HG02798 (cell line): Measurements from ENCODE around the gene CCDC71.

Experiments used
- ATAC-seq: cut with Tn5 transposase; IDR thresholded peaks from one replicate; pipeline ENCODE4 v1.9.1; 2021; ENCODE audit warnings: mild to moderate bottlenecking; ENCODE audit not compliant: unreplicated experiment, poor library complexity

CCDC71 gene

DNA sequence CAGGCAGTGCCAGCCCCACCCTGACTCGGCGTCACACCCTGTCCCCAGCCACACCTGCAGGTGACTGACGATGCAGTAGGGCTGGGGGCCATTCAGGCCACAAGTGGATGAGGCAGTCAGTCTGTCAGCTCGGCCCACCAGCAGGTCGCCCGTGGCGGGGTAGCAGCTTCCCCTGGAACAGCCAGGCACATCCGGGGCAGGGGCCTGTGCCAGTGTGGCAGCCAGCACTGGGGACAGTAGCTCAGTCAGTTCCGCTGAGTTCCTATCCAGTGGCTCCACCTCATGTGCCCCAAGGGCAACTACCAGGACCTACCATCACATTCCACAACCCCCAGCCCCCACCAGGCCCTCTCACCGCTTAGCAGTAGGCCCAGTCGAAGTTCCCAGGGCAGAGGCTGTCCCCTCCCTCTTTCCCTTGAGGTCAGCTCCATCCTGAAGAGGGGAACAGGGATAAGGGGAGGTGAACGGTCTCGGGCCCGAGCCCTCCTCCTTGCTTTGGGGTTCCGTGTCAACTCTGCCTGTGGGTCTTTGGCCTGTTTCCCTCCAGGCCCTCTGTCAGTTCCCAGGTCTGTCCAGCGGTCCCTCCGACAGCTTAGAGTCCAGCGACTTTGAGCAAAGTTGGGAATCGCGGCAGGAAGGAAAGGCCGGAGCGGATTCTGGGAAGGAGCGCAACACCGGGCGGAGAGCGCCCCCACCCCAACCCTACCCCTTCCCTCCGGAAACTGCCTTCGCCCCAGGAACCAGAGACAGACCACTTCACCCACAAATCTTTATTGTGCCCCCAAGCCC lies 33.5 kb downstream of the CCDC71 start, which contains the start of gene LAMB2:
Gene LAMB2 (minus strand): TSS at position 614 of the 789 bp plus-strand sequence. CDS start 183 bp downstream, at position 431.
- ATAC-seq: no peak

DNA sequence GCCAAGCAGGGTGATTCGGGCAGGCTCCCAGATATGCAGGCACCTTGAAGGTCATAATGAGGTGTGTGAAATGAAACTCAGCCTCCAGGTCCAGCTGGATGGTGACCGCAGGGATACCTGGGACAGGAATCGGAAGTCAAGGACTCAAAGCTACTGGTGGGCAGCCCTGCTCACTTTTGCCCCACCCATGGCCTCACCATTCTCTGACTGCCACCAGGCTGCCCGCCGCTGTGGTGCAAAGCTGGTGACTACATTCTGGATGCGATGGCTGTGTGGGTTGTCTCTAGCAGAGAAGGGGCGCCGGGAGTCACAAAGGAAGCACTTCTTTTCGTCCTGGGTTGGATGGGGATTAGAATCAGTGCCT lies 34.1 kb downstream of the CCDC71 start:
- ATAC-seq: no peak

DNA sequence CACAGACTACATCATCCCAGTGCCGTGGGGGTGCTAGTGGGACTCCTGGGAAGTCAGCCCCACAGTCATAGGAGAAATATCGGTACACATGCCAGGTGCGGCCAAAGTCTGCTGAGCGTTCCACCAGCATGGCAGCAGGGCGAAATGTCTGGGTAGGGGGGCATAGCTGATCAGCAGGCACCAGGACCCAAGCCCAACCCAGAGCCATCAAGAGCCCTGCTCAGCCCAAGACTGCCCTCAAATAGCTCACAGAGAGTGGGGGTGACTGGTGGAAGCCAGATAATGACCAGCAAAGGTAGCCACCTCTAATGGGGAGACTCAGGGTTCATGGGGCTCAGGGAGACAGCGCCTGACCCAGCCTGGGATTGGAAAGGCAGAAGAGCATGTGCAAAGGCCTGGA lies 34.6 kb downstream of the CCDC71 start:
- ATAC-seq: no peak

DNA sequence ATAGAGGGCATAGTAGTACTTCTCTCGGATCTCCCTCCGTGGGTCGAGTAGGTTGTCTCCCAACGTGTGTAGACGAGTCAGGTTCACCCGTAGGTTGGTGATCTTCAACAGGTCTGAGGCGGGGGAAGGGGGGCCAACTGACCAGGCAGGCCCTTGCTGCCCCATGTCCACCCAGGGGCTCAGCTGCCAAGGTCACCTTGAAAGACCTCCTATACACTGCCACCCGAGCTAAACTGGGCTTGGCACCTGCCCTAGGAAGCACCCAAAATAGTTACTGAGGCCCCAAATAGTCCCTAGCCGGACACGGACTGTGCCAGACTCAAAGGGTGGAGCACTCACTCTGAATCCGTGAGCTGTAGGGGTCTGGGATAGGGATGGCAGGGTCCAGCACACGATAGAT lies 35.1 kb downstream of the CCDC71 start:
- no peak for ATAC-seq

DNA sequence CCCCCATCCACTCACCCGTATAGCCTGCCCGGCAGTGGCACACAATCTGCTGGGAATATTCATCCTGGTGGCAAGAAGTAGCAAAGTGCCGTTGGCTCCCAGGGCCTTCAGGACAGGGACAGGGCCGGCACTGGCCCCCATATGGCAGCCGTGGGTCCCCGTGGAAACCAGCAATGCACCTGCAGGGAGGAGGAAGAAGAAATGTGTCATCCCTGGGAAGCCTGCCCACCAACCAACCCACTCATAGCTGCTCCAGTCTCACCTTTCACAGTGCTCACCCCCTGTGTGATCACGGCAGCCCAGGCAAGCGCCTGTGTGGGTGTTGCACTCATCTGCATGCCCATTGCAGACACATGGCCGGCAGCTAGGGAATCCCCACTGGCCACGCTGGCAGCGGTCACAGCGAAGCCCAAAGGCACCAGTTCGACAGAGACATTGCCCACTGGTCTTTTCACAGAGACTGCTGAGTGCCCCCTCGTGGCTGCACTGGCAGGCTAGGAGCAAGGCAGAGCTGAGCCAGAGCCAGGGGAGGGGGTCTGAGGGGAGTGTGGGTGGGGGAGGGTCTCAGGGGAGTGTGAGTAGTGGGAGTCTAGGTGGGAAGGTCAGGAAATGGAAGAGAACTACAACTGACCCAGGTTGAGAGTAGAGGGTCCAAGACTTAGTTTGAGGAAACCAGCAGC lies 41.0 kb downstream of the CCDC71 start:
- ATAC-seq: no peak

DNA sequence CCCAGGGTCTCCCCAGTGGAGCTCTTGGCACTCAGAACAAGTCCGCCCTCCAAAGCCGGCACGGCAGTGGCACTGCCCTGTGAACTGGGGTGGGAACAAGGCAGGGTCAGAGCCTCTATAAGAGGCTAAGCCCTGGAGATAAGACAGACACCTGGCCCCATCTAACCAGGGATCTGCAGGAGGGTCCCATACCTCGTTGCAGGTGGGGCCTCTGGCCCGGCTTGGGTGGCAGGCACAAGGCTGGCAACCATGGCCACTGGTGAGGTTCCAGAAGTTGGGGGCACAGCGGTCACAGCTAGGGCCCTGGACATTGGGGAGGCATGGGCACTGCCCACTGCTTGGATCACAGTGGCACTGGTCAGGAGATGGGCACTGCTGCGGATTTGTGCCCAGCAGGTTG lies 41.9 kb downstream of the CCDC71 start:
- no peak for ATAC-seq

DNA sequence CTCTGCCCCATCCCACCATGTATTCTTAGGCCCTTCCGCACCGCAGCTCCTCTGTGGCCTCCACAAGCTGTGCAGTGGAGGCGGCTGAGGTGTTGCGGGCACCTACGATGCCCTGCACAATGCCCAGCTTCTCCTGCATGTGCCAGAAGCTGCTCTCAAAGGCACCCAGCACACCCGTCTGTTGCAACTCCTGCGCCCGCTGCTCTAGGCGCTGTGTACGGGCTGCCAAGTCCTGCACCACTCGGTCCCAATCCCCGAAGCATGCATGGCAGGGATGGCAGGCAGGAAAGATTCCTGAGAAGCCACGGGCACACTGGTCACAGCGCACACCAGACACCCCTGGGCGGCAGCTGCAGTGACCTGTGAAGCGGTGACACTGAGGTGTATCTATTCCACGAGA lies 42.4 kb downstream of the CCDC71 start:
- no peak for ATAC-seq

DNA sequence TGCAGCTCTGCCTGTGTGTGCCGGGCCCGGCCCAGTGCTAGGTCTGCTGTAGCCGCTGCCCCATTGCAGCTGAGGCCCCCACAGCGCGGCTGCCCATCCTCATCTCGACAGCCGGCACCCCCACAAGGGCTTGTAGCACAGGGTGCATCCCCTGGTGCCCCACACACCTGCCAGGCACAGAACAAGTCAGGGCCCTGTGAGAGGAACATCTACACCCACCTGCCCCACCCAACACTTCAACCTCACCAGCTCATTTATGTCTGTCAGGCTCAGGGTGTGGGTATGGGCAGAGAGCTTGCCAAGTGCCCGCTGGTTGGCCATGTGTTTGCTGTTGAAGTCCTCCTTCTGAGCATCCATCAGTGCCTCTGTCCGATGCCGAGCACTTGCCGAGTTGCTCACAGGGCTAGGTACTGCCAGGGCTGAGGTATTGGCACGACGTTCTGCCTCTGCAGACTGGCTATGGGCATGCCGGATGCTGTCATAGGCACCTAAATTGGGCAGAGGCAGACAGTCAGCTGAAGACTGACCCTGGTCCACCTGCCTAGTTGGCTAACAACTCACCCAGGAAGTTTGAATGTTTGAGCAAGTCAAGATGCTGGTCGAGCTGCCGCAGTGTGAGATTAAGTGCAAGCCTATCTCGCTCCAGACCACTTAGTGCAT lies 43.1 kb downstream of the CCDC71 start:
- no peak for ATAC-seq

DNA sequence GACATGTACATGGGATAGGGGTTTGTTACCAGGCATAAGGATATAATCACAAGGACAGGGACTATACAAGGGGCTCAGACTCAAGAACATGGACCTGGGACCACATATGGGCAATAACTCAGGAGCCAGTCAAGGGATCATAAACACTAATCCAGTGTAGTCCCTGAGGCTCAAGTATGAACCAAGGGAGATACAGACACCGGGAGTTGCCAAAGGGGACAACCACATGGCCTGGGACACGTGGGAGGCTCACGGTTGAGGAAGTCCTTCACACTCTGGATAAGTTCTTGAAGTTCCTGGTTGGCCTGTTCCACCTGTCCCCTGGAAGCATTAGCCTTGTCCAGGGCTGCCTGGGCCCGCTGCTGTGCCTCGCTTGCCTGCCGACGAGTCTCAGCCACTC lies 43.7 kb downstream of the CCDC71 start:
- no peak for ATAC-seq

DNA sequence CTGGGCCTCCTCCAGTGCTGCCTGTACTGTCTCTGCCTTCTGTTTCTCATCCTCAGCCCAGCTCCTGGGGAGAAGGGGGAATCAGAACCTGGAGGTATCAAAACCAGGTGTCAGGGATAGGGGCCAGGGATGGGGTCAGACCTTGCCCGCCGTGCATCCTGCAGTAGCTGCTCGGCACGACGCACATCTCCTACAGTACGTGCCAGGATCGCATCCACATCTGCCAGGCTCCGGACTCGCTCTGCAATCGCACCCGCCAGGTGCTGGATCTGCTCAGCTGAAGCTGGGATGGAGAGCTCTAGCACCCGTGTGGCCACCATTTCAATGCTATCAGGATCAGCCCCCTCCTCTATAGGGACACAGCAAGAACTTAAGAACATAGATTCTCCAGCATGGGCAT lies 44.1 kb downstream of the CCDC71 start:
- no peak for ATAC-seq

DNA sequence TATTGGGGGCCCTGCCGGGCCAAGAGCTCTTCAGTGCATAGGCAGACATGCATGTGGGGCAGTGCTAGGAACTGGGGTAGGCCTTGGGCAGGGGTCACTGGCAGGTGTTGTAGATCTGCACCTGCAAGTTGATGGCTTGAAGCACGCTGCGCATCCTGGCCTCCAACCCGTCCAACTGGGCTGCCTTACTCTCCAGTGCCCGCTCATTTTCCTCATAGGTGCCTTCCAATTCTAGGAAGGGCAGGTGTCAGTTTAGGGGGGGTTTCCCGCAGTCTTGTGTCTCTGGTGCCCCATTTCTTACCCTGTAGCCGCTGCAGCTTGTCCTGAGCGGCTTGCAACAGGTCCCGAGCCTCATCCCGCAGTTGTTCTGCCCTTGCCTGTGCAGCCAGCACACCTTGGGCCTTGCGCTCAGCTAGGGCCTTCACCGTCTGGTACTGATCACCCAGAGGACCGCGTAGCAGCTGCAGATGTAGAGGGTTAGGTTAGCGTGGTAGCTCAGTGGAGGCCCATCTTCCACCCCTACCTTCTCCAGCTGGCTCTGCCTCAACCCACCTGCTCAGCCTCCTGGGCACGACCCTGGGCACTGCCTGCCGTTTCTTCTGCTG lies 44.9 kb downstream of the CCDC71 start:
- ATAC-seq: no peak

DNA sequence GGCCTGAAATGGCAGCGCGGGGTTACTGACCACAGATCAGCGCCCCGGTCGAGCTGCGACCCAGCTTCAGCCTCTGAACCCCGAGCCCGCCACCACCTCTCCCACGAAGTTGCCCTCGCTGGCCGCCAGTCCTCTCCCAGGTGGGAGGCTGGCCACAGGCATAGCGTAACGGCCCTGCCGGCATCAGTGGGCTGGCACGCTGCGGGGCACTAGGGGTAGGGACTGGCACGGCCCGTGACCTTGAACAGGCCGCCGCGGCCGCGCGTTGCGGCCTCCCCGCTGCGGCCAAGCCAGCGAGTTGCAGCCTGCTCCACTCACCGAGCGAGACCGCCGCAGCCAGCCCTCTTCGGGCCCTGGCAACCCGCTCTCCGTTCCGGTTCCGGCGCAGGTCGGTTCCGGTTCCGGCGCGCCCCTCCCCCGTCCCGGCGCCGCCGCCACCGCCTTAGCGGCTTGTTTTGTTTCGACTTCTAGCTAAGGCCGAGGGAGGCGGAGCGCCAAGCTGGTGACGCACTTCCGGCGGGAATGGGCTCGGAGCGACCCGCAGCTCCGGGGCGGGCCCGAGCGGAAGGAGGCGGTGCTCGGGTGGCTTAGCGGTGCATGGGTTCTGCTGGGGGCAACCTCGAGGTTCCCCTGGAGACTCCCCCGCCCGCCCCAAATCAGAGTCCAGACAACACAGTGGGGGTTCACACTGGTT lies 45.5 kb downstream of the CCDC71 start, which contains the start of gene USP19:
Gene USP19 (minus strand): TSS at position 386 of the 694 bp plus-strand sequence. CDS start 1,678 bp downstream, outside the sequence.
- peak; percentile 91 for ATAC-seq

DNA sequence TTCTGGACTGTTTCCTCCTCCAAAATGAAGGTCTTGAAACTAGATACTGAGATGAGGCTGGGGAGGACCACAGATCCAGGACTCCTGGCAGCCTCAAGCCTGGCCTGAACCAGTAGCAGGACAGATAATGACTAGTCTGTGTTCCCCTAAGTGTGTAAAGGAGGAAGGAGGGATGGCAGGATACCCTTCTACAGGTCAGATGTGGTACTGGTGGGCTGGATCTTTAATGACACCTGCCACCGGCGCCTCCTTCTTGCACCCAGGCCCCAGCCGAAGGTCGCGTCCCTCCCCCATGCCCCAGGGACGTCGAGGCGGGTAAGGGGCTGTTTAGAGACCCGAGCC lies 46.1 kb downstream of the CCDC71 start:
- ATAC-seq: peak; percentile 1

DNA sequence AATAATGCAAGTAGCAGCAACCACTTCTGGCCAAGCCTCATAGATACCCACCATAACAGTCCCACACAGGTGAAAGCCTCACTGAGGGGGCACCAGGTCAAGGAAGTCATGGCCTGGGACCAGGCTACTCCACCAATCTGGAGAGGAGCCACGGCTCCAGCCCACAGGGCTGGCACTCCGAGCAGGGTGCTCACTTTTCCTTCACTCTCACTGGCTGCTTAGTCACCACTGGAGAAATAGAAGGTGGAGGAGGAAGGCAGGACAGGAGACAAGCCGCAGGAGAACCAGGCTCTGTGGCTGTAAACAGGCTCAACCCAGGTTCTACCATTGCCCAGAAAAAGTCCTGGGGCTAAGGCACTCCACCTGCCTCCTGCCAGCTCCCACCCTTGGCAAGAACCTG lies 46.7 kb downstream of the CCDC71 start:
- ATAC-seq: no peak

DNA sequence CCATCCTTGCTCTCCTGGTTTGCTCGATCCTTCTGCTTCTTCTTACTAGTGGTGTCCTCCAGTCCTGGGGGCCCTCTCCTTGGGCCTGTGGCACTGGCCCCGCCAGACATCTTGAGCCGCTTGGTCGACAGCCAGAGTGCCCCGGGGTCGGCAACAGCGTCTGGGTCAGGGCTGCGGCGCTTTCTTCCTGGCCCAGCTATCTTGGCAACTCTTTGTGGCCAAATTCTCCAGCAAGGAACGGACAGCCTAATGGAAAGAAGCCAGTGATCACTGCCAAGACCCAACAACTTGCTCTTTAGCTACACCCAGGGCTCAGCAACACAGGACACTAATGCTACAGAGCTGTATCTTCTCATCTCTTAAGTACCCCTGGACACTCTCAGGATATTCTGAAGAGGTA lies 47.1 kb downstream of the CCDC71 start:
- ATAC-seq: no peak
